Measurements from ENCODE around the gene DAZAP1.

DNA sequence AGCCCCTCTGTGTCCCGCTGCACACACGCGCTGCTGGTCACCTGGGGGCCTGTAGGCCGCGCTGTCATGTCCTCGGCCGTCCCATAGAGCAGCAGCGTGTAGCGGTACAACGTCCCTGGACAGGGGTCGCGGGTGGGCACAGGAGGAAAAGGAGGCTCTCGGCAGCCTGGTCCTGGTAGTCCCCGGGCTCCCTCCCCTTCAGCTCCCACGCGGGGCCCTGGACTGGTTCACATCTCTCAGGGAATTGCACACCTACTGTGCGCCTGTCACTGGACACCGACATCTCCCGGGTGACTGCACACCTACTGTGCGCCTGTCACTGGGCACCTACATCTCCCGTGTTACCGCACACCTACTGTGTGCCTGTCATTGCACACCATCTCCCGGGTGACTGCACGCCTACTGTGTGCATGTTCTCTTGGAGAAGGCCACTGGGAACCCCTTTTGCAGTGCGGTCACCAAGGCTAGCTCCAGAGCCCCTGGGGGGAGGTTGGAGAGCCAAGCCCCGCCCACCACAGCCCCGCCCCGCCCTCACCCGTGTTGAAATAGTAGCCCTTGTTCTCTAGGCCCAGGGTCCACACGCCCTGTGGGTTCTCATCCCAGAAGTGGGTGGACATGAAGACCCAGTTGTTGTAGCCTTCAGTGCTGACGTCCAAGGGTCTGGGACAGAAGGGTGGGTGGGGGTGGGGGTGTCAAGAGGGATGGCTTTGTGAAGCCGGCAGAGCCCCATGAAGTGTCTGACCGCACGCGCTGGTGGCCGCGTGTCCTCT is 75.2 kb downstream of the DAZAP1 start:
- TF ChIP-seq, protein P1, sequence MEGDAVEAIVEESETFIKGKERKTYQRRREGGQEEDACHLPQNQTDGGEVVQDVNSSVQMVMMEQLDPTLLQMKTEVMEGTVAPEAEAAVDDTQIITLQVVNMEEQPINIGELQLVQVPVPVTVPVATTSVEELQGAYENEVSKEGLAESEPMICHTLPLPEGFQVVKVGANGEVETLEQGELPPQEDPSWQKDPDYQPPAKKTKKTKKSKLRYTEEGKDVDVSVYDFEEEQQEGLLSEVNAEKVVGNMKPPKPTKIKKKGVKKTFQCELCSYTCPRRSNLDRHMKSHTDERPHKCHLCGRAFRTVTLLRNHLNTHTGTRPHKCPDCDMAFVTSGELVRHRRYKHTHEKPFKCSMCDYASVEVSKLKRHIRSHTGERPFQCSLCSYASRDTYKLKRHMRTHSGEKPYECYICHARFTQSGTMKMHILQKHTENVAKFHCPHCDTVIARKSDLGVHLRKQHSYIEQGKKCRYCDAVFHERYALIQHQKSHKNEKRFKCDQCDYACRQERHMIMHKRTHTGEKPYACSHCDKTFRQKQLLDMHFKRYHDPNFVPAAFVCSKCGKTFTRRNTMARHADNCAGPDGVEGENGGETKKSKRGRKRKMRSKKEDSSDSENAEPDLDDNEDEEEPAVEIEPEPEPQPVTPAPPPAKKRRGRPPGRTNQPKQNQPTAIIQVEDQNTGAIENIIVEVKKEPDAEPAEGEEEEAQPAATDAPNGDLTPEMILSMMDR (IDR thresholded peaks at IDR 0.05) = no peak
- no peak for TF ChIP-seq POLR2A (IDR thresholded peaks at IDR 0.05)
